Effector CD8-positive, alpha-beta T cell (primary cell): ENCODE results near the gene ADAD1.

ENCODE experiments used
- DNase-seq: peaks from one replicate; lab custom pipeline; 2025; lab: John Stamatoyannopoulos, UW

Gene ADAD1

GRCh38 chr4:122456231-122457116 is 77.7 kb downstream of the ADAD1 start, which contains the start of gene IL2:
Gene IL2 (minus strand): TSS chr4:122456725. CDS start chr4:122456440, 285 bp downstream.
- DNase-seq, result no peak

- DNase-seq, result no peak
These were observed 79.8 kb downstream of the ADAD1 start for GRCh38 chr4:122458625-122459024.

- DNase-seq, result no peak
These were observed 90.6 kb downstream of the ADAD1 start for GRCh38 chr4:122469457-122469856.

- DNase-seq, result no peak
These were observed 96.4 kb downstream of the ADAD1 start for GRCh38 chr4:122475233-122475632.

- no peak for DNase-seq
These were observed 97.3 kb downstream of the ADAD1 start for GRCh38 chr4:122476126-122476525.

GRCh38 chr4:122476745-122477144 is 97.9 kb downstream of the ADAD1 start:
- no peak for DNase-seq
